Gastroesophageal sphincter (tissue), 3 donors: Measurements from ENCODE around the gene CIROP.

ENCODE experiments used
- CTCF ChIP-seq, 4 experiments: fragments of 200-600 bp in 2 of 4; fragments of 450-650 bp in 2 of 4; sonication (generic) in 1 of 4; IDR thresholded peaks; one replicate each; pipeline ENCODE4 v1.5.1; 2017 to 2019; ENCODE audit warnings: antibody characterized with exemption in 4 of 4, mild to moderate bottlenecking in 2 of 4, moderate library complexity in 2 of 4
- EP300 ChIP-seq: sonication (generic); formaldehyde crosslinking; IDR thresholded peaks from one replicate; pipeline ENCODE4 v1.6.1; 2017; ENCODE audit warnings: antibody characterized with exemption, mild to moderate bottlenecking
- POLR2A ChIP-seq, 2 donors: fragments of 450-650 bp; IDR thresholded peaks; one replicate each; pipeline ENCODE4 v1.6.1; 2017; ENCODE audit warnings: antibody characterized with exemption in 2 of 2, mild to moderate bottlenecking in 2 of 2, moderate library complexity in 1 of 2
- POLR2AphosphoS5 ChIP-seq: sonication (generic); formaldehyde crosslinking; IDR thresholded peaks from one replicate; pipeline ENCODE4 v1.6.1; 2017; ENCODE audit warnings: antibody characterized with exemption

- TF ChIP-seq POLR2A (IDR thresholded peaks at IDR 0.05) (no peak), EP300 (no peak), CTCF (IDR thresholded peaks at IDR 0.05) (no peak), POLR2AphosphoS5 (no peak)
Measured at GRCh38 chr14:23069413-23069806, 35.4 kb downstream of the CIROP start.
